ENCODE measurements around the gene FAM177B.

The FAM177B gene

GRCh38 chr1:222736972-222737371 is at the start of gene FAM177B:
Gene FAM177B, plus strand, starts transcription at chr1:222737202. Its CDS starts 9,344 bp downstream, at chr1:222746546.
- DNase-seq (ENCODE audit: extremely low spot score, insufficient read length, low read depth) (no peak), FAIRE-seq (no peak)

- DNase-seq (ENCODE audit: extremely low spot score, insufficient read length, low read depth) (no peak), FAIRE-seq (no peak)
Measured at GRCh38 chr1:222691016-222691415, 46.0 kb upstream of the FAM177B start.

GRCh38 chr1:222694927-222695326 is 42.1 kb upstream of the FAM177B start:
- DNase-seq (ENCODE audit: extremely low spot score, insufficient read length, low read depth) (no peak), FAIRE-seq (no peak)

DNA sequence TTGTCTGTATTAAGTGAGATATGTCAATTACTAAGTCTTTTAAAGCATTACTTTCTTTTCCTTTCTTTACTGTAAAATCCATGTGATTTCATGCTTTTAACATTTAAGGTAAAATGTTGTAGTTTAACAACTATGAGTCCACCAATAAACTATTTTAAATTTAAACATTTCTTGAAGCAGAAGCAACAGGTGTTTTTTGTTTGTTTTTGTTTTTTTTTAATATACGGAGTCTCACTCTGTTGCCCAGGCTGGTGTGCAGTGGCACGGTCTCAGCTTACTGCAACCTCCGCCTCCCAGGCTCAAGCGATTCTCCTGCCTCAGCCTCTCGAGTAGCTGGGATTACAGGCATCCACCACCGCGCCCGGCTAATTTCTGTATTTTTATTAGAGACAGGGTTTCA is 40.3 kb upstream of the FAM177B start:
- DNase-seq (ENCODE audit: extremely low spot score, insufficient read length, low read depth): no peak
- no peak for FAIRE-seq

GRCh38 chr1:222697203-222697602 is 39.8 kb upstream of the FAM177B start:
- DNase-seq (ENCODE audit: extremely low spot score, insufficient read length, low read depth) (no peak), FAIRE-seq (no peak)

DNA sequence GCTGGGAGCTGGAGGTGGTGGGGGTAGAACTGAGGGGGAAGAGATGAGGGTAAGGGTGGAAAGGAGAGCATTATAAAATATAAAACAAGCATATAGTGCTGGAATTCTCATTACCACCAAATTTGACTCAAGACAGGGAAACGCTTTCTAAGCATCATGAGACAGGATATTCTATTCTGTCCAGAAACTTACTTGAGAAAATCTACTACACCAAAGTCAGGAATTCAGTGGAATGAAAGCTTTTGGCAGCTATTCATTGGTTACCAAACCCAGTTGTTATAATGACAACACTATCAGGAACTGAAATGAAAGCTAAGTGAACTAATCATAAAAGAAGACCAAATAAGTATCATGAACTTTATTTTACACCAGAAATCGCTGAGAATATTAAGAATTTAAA is 39.2 kb upstream of the FAM177B start:
- DNase-seq (ENCODE audit: extremely low spot score, insufficient read length, low read depth): no peak

GRCh38 chr1:222702210-222702609 is 34.8 kb upstream of the FAM177B start:
- FAIRE-seq: no peak
- DNase-seq (ENCODE audit: extremely low spot score, insufficient read length, low read depth): no peak

More for the DNA sequence above, 39.2 kb upstream of the FAM177B start:
- no peak for FAIRE-seq

DNA sequence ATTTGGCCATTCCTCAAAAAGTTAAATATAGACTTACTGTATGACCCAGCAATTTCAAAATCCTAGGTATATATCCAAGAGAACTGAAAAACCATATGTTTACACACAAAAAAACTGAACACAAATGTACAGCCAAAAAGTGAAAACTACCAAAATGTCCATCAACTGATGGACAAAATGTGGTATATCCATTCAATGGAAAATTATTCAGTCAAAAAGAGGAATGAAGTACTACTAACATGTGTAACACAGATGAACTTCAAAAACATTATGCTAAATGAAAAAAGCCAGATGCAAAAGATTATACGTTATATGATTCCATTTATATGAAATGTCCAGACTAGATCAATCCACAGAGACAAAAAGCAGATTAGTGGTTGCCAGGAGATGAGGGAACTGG is 32.7 kb upstream of the FAM177B start:
- DNase-seq (ENCODE audit: extremely low spot score, insufficient read length, low read depth) (no peak), FAIRE-seq (no peak)

GRCh38 chr1:222706815-222707214 is 30.2 kb upstream of the FAM177B start:
- FAIRE-seq: no peak
- DNase-seq (ENCODE audit: extremely low spot score, insufficient read length, low read depth): no peak

- FAIRE-seq (no peak), DNase-seq (ENCODE audit: extremely low spot score, insufficient read length, low read depth) (no peak)
Measured at GRCh38 chr1:222709700-222710153, 27.3 kb upstream of the FAM177B start.

DNA sequence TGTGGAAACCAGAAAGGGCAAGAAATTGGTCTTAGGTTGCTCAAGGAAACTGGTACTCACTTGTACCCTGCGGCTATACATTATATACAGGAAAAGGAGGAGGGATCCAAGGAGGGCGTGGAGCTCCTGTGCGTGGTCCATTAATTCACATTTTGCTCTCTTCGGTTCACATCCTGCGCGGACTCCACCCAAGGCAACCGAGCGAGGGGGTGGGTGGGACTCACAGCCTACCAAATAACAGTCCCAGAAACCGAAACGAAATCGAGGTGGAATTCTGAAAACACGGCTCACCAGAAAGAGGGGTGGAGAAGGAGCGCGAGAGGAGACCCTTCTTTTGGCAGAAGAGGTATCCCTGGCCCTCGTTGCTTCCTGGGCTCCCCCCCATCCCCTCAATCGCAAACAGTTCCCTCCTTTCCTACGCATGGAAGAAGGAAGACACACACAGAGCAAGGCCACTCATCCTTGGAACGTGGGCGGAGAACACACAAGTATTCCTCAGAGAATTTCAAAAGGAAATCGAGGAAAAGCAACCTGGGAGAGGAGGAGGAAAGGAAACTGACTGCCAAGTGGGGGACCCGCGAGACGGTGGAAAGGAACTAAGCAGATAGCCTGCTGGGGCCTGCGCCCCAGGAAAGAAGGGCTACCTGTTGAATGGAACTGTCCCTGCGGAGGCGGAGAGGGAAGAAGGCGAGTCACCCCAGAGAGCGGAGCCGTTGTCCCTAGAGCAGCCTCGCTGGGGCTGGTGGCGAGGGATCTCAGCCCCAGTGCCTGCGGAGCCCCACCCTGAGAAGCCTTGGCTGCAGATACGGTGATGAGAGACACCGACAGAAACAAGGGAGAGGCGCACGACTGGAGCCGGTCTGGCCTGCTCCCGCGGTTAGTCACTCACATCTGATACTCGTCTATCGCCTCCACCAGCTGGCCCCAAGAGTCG is 25.4 kb upstream of the FAM177B start:
- DNase-seq (ENCODE audit: extremely low spot score, insufficient read length, low read depth) (peak; percentile 30), FAIRE-seq (peak; percentile 67)

DNA sequence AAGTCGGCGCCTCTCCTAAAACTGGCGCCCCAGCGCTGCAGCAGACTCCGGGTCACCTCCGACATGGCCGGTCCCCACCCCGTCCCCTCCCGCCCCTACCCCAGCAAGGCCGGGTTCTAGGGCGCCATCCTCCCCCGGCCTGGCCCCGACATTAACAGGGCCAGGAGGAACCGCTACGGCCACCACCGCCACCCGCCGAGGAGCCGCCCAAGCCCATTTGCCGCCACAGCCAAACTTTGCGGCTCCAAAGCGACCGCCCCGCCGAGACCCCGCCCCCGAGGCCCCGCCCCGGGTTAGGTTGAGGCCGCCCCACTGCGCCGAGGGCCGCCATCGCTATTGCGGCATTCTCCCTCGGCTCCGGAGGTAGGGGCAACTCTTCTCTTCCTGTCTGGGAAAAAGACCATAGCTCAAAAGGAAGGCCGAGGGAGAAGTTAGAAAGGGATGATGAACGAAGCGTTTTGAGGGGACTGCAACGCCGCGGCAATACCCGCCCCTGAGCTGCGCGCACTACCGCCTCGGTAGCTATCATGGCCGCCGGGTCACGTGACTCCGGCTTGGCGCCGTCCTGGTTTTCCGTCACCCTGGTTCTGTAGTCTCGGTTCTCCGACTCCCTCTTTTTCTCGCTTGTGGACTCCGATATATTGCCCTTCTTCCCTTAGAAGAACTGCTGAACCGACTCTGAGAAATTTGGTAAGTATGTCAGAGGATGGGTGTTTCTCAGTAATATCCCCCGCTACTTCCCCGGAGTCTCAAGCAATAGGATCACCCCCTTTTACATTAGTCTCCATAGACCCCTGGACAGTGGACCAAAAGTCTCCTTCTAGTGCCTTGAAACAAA is 24.5 kb upstream of the FAM177B start, which contains the start of the genes AIDA and BROX:
AIDA (minus strand) TSS at position 239 of the 838 bp plus-strand sequence; CDS start at position 65, 174 bp downstream.
BROX (plus strand) TSS at position 312 of the 838 bp plus-strand sequence. CDS start 3,136 bp downstream, outside the sequence.
- DNase-seq (ENCODE audit: extremely low spot score, insufficient read length, low read depth): peak; percentile 84
- no peak for FAIRE-seq

DNA sequence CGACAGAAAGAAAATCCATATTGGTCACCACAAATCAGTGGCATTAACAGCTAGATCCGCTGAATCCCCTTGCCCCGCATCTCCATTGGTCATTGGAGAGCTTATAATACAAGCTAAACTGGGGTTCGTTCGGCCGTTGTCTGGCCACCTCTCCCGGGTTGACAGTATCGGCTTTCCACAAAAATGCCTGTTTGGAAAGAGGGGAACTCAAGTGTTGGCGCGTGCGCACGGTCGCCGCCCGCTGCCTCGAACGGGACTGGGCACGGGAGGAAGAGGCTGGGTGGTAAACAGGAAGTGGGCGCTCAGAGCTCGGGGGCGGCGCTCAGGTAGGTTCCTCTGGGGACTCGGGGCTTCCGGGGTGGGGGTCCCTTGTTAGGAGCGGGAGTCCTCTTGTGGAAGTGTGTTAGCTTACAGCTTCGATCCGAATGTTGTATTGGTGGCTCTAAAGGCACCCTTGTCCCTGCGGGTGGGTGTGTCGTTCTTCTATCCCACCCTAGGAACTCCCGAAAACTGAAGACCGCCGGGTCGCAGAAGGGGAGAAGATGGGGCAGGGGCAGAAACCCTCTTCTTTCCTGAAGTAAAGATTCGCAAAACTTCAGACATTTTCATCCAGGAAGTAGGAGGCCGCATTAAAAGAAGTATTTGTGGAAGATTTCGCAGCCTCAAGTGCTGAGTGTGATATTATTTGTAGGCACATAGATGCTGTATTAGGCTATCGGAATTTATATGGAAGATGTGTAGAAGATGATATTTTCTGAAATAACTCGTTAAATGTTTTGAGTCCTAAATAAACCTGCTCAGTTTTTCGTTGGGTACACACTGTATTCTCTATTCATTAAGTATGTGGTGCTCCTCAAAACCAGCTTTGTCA is 23.7 kb upstream of the FAM177B start:
- FAIRE-seq: peak; percentile 95
- peak; percentile 75 for DNase-seq (ENCODE audit: extremely low spot score, insufficient read length, low read depth)

- DNase-seq (ENCODE audit: extremely low spot score, insufficient read length, low read depth) (no peak), FAIRE-seq (no peak)
Measured at GRCh38 chr1:222716393-222716792, 20.6 kb upstream of the FAM177B start.

DNA sequence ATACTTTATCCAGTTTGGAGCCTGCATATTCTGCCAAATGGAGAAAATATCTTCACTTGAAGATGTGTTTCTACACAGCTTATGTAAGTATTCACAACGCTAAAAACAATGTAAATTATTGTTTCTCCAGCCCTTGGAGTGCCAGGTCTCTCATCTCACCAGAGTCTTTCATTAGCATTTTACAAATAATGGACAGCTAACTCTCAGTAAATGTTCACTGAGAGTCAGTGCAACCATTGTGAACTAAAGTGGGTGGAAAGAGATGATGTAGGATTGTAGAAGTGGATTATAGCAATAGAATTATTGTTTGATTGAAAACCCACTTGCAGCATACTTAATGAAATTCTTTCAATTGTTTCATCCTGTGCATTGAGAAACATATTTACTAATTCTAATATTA is 8.3 kb upstream of the FAM177B start:
- FAIRE-seq (no peak), DNase-seq (ENCODE audit: extremely low spot score, insufficient read length, low read depth) (no peak)

DNA sequence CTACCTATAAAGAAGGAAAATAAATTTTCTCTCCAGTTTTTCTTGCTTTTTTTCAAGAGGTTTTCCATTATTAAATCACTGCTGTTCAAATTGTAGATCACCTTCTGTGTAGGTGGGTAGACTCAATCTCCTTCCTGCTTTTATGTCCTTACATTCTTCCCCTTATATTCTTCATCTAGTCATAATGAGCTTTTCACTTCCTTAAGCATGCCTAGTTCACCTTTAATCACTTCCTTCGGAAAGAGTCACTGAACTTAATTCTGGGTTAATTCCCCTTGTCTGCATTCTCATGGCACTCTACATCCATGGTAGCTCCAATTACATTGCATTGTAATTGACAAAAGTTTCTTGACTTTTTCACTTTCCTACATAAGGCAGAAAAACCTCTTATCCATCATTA is 6.1 kb upstream of the FAM177B start:
- DNase-seq (ENCODE audit: extremely low spot score, insufficient read length, low read depth): no peak
- FAIRE-seq: no peak

DNA sequence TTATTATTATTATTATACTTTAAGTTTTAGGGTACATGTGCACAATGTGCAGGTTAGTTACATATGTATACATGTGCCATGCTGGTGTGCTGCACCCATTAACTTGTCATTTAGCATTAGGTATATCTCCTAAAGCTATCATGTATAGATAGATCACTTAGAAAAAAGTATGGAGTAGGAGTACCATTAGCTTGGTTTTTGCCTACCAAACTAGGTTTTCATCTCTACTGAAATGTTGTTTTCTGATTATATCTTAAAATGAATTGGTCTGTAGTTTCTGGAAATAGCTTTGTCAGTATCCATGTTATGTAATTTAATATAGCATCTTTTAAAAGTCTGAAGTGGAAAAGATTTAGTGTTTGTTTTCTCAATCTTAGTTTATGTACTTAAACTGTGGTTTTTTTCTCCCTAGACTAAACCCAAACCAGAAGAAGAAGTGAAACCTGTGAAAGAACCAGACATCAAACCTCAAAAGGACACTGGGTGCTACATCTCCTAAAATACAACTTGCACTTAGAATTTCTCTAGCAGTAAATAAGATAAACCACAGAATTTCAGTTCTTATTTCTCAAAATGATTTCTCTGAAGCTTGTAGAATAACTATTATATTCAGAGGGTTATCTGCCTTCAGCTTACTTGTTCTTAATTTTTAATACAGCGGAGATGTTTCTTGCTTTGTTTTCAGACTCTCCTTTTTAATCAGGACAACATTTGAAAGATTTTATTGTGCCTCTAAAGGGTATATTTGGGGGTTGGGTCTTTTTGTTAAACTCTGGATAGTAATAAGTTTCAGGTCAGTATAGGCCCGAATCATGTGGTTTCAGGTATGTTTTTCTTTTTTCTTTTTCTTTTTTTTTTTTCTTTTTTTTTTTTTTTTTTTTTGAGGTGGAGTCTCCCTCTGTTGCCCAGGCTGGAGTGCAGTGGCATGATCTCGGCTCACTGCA is 4.5 kb upstream of the FAM177B start:
- DNase-seq (ENCODE audit: extremely low spot score, insufficient read length, low read depth): no peak
- FAIRE-seq: peak; percentile 97

DNA sequence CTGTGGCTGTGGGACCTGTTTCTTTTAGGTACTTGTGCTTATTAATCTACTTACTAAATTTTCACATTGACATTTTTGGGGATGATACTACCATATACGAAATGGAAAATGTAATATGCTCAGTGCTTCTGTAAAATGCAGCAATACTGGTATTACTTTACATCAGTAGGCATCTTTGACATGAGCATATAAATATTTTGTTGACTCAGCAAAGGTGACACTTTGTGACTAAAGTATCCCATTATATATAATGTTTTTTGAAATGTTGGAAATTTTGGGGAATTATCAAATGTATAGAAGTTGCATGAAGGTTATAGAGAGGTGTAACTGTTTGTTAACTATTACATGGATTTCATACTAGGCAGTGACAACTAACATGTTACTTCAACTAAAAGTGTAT is 2.3 kb upstream of the FAM177B start:
- DNase-seq (ENCODE audit: extremely low spot score, insufficient read length, low read depth) (no peak), FAIRE-seq (no peak)

DNA sequence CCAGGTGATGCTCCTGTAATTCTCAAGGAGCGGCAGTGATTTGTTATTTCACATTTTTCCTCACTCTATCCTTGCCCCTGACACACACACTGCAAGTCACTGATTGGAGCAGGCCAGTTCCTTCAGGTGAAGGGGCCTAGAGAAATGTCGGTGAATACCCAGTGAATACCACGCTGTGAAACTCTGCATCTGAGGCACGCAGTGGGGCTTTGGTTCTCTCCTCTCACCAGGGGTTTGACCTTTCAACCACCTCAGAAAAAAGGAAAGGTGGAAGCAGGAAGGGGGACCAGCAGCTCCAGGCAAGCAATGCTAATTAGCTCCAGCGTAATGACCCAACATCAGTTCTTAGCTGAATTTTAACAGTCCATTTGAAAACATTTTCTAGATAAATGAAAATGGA is 532 bp upstream of the FAM177B start:
- DNase-seq (ENCODE audit: extremely low spot score, insufficient read length, low read depth) (no peak), FAIRE-seq (no peak)
